GM12875 (cell line): ENCODE data around the gene NELL1.

Experiments
- H3K4me3 ChIP-seq: one replicate; pipeline ENCODE4 v1.5.1; 2011; ENCODE audit warnings: low read depth, low read length, control low read depth
- TF ChIP-seq, protein P1 (sequence below): IDR thresholded peaks from 2 replicates; pipeline ENCODE4 v1.5.1; 2011; ENCODE audit warnings: low read depth, mild to moderate bottlenecking, control low read depth, inconsistent platforms, low read length, moderate library complexity, borderline replicate concordance; ENCODE audit not compliant: insufficient read depth

NELL1 gene

DNA sequence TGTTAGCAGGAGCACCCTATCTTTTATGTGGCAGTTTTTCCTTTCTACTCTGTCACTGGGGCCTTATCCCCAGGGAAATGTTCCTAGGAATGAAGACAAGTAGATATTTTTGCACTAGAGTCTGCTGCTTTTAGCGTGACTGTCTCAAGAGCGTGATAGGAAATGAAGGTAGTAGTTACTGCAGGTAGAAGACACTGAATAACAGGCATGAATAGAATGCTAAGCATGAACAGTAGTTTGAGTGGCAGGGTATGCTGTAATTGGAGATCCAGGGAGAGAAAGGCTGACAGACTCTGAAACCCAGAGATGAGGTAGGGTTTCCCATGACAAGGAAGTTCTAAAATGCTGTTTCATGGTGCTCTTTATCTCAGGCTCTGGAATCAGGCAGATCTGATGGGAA, 475.1 kb downstream of the NELL1 start:
- H3K4me3 ChIP-seq, result no peak overlapping the region
- TF ChIP-seq, protein P1, sequence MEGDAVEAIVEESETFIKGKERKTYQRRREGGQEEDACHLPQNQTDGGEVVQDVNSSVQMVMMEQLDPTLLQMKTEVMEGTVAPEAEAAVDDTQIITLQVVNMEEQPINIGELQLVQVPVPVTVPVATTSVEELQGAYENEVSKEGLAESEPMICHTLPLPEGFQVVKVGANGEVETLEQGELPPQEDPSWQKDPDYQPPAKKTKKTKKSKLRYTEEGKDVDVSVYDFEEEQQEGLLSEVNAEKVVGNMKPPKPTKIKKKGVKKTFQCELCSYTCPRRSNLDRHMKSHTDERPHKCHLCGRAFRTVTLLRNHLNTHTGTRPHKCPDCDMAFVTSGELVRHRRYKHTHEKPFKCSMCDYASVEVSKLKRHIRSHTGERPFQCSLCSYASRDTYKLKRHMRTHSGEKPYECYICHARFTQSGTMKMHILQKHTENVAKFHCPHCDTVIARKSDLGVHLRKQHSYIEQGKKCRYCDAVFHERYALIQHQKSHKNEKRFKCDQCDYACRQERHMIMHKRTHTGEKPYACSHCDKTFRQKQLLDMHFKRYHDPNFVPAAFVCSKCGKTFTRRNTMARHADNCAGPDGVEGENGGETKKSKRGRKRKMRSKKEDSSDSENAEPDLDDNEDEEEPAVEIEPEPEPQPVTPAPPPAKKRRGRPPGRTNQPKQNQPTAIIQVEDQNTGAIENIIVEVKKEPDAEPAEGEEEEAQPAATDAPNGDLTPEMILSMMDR, result no peak

DNA sequence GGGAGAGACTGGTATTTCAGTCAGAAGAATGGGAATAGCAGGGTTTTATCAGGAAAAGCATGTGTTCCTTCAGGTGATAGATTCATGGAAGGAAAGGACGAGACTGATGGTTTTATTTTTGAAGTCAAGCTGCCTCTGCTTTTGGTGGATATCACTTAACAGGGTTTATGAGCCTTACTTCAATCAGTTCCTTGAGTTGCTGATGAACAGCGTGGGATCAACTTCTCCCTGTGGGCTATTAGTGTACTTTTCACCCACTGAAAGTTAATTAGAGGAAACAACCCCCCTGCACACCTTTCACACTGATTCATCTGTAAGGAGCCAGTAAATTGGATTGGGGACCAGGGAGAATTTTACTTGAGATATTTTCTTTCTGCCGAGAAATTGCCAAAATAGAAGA, 479.0 kb downstream of the NELL1 start:
- no peak overlapping the region for H3K4me3 ChIP-seq
- TF ChIP-seq, protein P1, result no peak

DNA sequence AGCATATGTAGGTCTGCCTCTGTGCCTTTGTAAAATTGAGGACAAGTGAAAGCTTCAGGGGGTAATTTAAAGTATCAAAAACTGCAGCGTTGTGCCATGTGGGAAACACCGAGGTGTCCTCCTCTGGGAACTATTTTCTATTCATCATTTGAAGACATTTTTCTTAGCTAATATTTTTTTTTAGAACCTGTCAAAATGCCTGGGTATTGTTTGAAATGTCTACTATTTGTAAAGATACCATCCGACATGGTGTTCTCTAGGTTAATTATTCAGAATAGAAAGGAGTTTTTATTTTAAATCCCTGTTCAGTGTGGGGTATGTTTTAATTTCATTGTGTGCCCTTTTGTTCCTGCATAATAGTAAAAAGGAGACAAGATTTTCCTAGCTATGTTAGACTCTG, 490.8 kb downstream of the NELL1 start:
- TF ChIP-seq, protein P1, result no peak
- no peak overlapping the region for H3K4me3 ChIP-seq

DNA sequence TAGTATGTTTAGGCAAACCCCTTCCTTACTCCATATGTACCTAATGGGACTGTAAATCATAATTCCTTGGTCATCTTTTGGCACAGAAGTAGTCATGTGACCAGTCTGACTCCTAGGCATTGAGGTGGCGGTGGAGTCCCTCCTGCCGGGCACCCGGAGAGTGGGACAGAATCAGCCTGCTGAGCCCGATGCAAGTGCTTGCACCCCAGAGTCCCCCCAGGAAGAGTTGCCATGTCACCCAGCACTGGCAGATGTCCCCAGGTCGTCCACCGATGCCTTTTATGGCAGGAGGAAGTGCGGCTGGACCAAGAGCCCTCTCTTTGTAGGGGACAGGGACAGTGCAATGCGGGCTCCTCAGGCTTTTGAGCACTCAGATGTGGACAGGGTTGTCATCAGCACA, 500.3 kb downstream of the NELL1 start:
- TF ChIP-seq, protein P1, result no peak
- no peak overlapping the region for H3K4me3 ChIP-seq

DNA sequence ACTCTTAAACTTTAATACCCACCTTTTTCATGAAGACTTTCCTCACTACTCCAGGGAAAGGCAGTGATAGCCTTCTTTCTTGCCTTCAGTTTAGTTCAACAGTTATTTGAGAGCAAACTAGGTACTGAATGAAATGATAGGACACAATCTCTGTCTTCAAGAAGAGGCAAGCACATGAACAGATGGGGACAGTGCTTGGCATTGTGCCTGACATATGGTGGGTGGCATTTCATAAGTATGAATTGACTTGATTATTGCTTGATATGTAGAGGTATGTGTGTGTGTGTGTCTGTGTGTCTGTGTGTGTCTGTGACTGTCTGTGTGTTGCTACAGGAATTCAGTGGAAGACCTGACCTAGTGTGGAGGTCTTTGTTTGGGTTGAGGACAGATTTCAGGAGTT, 504.1 kb downstream of the NELL1 start:
- no peak overlapping the region for H3K4me3 ChIP-seq
- TF ChIP-seq, protein P1, result no peak

DNA sequence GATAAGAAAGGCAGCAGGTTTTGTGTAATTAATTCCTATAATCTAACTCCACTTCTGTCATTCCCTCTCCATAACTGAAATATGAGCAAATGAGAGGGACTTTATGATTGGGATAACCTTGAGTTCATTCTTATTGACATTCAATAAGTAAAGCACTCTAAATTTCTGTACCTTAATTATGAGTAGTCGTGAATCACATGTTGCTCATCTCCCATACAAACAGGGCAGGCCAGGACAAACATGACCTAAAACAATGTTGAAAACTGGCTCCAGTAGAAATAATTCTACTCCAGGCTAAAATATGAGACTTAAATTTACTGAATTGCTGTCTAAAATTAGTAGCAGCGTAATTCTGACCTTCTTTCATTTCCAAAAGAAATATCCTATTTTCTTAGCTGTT, 505.4 kb downstream of the NELL1 start:
- H3K4me3 ChIP-seq, result no peak overlapping the region
- TF ChIP-seq, protein P1, result no peak

DNA sequence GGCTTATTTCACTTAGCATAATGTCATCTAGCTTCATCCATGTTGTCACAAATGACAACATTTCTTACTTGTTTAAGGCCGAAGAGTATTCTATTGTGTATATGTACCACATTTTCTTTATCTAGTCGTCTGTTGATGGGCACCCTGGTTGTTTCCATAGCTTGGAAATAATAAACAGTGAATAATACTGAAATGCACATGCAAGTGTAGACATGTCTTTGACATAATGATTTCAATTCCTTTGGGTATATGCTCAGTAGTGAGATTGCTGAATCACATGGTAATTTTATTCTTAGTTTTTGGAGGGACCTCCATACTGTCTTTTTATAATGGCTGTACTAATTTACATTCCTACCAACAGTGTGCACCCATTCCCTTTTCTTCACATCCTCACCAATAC, 508.0 kb downstream of the NELL1 start:
- H3K4me3 ChIP-seq, result no peak overlapping the region
- TF ChIP-seq, protein P1, result no peak
